Fibroblast of lung (primary cell): ENCODE measurements around the gene ATP7A.

Experiments
- EZH2 ChIP-seq: IDR thresholded peaks from 2 replicates; pipeline ENCODE4 v1.5.1; 2012; ENCODE audit warnings: low read length, control low read depth, mild to moderate bottlenecking; ENCODE audit errors: missing control alignments
- TF ChIP-seq, protein P1 (sequence below), 2 donors: IDR thresholded peaks in 1 of 2; conservative IDR thresholded peaks in 1 of 2; 1 replicate in 1 of 2; 2 replicates in 1 of 2; pipeline ENCODE4 v1.5.1; 2011 to 2012; ENCODE audit warnings: low read length in 2 of 2, control low read depth in 1 of 2, inconsistent platforms in 1 of 2, low read depth in 1 of 2, mild to moderate bottlenecking in 1 of 2

DNA sequence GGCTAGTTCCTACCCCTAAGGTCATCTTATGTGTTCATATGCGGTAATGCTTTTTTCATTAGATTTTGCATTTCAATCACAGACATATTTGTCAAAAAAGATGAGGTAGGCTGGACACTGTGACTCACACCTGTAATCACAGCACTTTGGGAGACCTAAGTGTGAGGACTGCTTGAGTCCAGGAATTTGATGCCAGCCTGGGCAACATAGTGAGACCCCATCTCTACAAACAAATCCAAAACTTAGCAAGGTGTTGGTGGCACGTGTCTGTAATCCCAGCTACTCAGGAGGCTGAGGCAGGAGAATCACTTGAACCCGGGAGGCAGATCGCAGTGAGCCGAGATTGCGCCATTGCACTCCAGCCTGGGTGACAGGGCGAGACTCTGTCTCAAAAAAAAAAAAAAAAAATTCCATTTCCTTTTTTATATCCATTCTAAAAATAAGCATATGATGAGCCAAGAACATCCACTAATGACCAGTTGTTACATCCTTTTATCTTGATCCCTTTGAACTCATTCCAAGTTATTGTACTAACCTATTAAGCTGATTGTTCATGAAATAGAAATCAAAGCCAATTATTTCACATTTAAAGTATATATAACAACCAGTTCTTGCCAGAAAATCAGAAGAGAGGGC lies 35.5 kb downstream of the ATP7A start:
- TF ChIP-seq, protein P1, sequence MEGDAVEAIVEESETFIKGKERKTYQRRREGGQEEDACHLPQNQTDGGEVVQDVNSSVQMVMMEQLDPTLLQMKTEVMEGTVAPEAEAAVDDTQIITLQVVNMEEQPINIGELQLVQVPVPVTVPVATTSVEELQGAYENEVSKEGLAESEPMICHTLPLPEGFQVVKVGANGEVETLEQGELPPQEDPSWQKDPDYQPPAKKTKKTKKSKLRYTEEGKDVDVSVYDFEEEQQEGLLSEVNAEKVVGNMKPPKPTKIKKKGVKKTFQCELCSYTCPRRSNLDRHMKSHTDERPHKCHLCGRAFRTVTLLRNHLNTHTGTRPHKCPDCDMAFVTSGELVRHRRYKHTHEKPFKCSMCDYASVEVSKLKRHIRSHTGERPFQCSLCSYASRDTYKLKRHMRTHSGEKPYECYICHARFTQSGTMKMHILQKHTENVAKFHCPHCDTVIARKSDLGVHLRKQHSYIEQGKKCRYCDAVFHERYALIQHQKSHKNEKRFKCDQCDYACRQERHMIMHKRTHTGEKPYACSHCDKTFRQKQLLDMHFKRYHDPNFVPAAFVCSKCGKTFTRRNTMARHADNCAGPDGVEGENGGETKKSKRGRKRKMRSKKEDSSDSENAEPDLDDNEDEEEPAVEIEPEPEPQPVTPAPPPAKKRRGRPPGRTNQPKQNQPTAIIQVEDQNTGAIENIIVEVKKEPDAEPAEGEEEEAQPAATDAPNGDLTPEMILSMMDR (conservative IDR thresholded peaks at IDR 0.05 in 1 of 2, IDR thresholded peaks at IDR 0.05 in 1 of 2; ENCODE audit: low read depth in 1 of 2, low read length in 2 of 2): no peak
- no peak for TF ChIP-seq EZH2
